Measurements from ENCODE around the gene MEGF10.
"Not testable (repeated sequence)": the region's sequence is repeated elsewhere in the genome, so short reads cannot be mapped to it uniquely, and the experiment has no call there.

The MEGF10 gene

GRCh38 chr5:127298656-127299055 lies 8.1 kb downstream of the MEGF10 start:
- no peak for DNase-seq

- peak; percentile 31 for DNase-seq
Measured at GRCh38 chr5:127299678-127300077, 9.1 kb downstream of the MEGF10 start.

- DNase-seq: no peak
Measured at GRCh38 chr5:127302509-127302908, 11.9 kb downstream of the MEGF10 start.

GRCh38 chr5:127303404-127303803 lies 12.8 kb downstream of the MEGF10 start:
- no peak for DNase-seq

- DNase-seq: no peak
Measured at GRCh38 chr5:127305493-127305892, 14.9 kb downstream of the MEGF10 start.

GRCh38 chr5:127306036-127306435 lies 15.4 kb downstream of the MEGF10 start:
- no peak for DNase-seq

GRCh38 chr5:127306647-127307046 lies 16.1 kb downstream of the MEGF10 start:
- no peak for DNase-seq

GRCh38 chr5:127307868-127308267 lies 17.3 kb downstream of the MEGF10 start:
- peak; percentile 89 for DNase-seq

- not testable (repeated sequence) for DNase-seq
Measured at GRCh38 chr5:127308325-127308724, 17.7 kb downstream of the MEGF10 start.

GRCh38 chr5:127308945-127309344 lies 18.3 kb downstream of the MEGF10 start:
- no peak for DNase-seq

GRCh38 chr5:127311349-127311748 lies 20.8 kb downstream of the MEGF10 start:
- no peak for DNase-seq

GRCh38 chr5:127311781-127312525 lies 21.4 kb downstream of the MEGF10 start:
- DNase-seq: no peak

GRCh38 chr5:127313379-127313778 lies 22.8 kb downstream of the MEGF10 start:
- DNase-seq: no peak

- peak; percentile 66 for DNase-seq
Measured at GRCh38 chr5:127313847-127314473, 23.4 kb downstream of the MEGF10 start.

- no peak for DNase-seq
Measured at GRCh38 chr5:127316011-127316410, 25.4 kb downstream of the MEGF10 start.

- DNase-seq: not testable (repeated sequence)
Measured at GRCh38 chr5:127317385-127317784, 26.8 kb downstream of the MEGF10 start.

- DNase-seq: no peak
Measured at GRCh38 chr5:127320032-127320965, 29.7 kb downstream of the MEGF10 start.

- DNase-seq: no peak
Measured at GRCh38 chr5:127321465-127321864, 30.9 kb downstream of the MEGF10 start.

GRCh38 chr5:127322403-127322802 lies 31.8 kb downstream of the MEGF10 start:
- DNase-seq: no peak

- DNase-seq: no peak
Measured at GRCh38 chr5:127324756-127325155, 34.2 kb downstream of the MEGF10 start.

- DNase-seq: no peak
Measured at GRCh38 chr5:127326431-127326830, 35.8 kb downstream of the MEGF10 start.

GRCh38 chr5:127326976-127327755 lies 36.6 kb downstream of the MEGF10 start:
- no peak for DNase-seq

GRCh38 chr5:127330116-127330515 lies 39.5 kb downstream of the MEGF10 start:
- no peak for DNase-seq

All from NCI-H82 (cell line).